ENCODE measurements around the gene GRAMD4. TPM values are rescaled to one million over a fixed set of nuclear protein-coding genes. Genes with fewer than 3 reads are reported as not detected.

Gene GRAMD4
- total RNA-seq, 1 experiment from 2014 or later, result 25.3 TPM

DNA sequence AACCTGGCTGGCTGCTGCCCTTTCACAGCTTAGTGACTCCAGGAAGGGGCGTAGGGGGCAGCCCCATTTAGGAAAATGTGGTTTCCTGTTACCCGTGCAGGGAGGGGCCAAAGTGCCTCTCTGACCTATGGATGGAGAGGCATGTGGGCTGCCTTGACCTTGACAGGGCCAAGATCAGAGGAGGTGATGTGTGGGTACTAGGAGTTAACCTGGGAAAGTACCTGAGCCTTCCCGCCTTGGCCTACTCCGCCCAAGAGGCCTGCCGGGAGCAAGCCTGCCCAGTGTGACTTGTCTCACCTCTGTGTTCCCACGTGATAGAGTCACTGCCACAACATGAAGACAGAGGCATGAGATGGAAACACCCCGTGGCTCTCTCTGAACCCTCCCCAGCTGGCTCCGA lies 33.4 kb downstream of the GRAMD4 start:
- intact Hi-C loops (cut with micrococcal nuclease), result no loop called here
- Histone ChIP-seq H3K9me2 (replicated peaks; ENCODE audit: low read length) (no peaks in the 10 kb centered on the region), H2AFZ (ENCODE audit: low read length) (no peak overlapping the region), H3K36me3 (ENCODE audit: low read depth, low read length) (no peaks in the 10 kb centered on the region), H3F3A (ENCODE audit: low read length, unreplicated experiment) (no peaks in the 10 kb centered on the region), H4K20me1 (ENCODE audit: low read length) (no peaks in the 10 kb centered on the region), H3K79me2 (ENCODE audit: low read length) (no peaks in the 10 kb centered on the region), H3K4me2 (ENCODE audit: low read length) (no peak overlapping the region), H3K9ac (ENCODE audit: low read length) (no peak overlapping the region), H3K4me1 (ENCODE audit: insufficient read depth, low read length) (peaks cover 22% of the 10 kb centered on the region), H3K27ac (ENCODE audit: low read length) (no peak overlapping the region), H3K4me3 (ENCODE audit: low read length) (no peak overlapping the region), H3K27me3 (ENCODE audit: low read length) (no peaks in the 10 kb centered on the region), H3K9me3 (ENCODE audit: low read length) (no peaks in the 10 kb centered on the region)
- no TSS peak for BruUV-seq (replicated peaks)
- CTCF ChIA-PET, result no interaction called here
- DNase-seq, result no peak
- POLR2A ChIA-PET (ENCODE audit: unreplicated experiment), result no interaction called here
- TF ChIP-seq EZH2 (IDR thresholded peaks at IDR 0.05; ENCODE audit: low read length, unreplicated experiment) (no peak), EZH2phosphoT487 (IDR thresholded peaks at IDR 0.05; ENCODE audit: borderline replicate concordance, low read length) (no peak)
- TF ChIP-seq, protein P1, sequence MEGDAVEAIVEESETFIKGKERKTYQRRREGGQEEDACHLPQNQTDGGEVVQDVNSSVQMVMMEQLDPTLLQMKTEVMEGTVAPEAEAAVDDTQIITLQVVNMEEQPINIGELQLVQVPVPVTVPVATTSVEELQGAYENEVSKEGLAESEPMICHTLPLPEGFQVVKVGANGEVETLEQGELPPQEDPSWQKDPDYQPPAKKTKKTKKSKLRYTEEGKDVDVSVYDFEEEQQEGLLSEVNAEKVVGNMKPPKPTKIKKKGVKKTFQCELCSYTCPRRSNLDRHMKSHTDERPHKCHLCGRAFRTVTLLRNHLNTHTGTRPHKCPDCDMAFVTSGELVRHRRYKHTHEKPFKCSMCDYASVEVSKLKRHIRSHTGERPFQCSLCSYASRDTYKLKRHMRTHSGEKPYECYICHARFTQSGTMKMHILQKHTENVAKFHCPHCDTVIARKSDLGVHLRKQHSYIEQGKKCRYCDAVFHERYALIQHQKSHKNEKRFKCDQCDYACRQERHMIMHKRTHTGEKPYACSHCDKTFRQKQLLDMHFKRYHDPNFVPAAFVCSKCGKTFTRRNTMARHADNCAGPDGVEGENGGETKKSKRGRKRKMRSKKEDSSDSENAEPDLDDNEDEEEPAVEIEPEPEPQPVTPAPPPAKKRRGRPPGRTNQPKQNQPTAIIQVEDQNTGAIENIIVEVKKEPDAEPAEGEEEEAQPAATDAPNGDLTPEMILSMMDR (conservative IDR thresholded peaks at IDR 0.05; ENCODE audit: low read depth, low read length), result no peak
- ATAC-seq, result no peak

DNA sequence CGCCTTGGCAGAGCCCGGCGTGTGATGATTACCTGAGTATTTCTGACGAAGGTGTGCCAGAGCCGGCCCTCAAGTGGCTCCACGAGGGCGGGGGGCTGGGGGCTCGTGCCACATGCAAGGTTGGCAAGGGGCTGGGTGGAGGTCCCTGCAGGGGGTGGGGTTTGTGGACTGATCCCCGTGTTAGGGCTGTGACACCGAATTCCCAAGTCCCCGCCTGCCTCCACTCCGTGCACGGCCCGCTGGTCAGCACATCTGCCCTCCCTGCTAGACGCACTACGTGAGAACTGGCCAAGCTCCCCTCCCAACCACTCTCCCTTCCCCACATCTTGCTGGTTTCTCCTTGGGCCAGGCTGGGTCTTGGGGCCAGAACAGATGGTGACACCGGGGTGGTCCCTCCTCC lies 34.2 kb downstream of the GRAMD4 start:
- no peak overlapping the region for H3K4me3 ChIP-seq (ENCODE audit: low read length)
- DNase-seq (no peak), ATAC-seq (no peak)
- no peak overlapping the region for H3K27ac ChIP-seq (ENCODE audit: low read length)
- TF ChIP-seq EZH2phosphoT487 (IDR thresholded peaks at IDR 0.05; ENCODE audit: borderline replicate concordance, low read length), result no peak
- TF ChIP-seq EZH2 (IDR thresholded peaks at IDR 0.05; ENCODE audit: low read length, unreplicated experiment), result no peak
- TF ChIP-seq, protein P1 (conservative IDR thresholded peaks at IDR 0.05; ENCODE audit: low read depth, low read length), result no peak
- ChIA-PET POLR2A (ENCODE audit: unreplicated experiment) (no interaction called here), CTCF (no interaction called here)
- no peaks in the 10 kb centered on the region for H3K9me3 ChIP-seq (ENCODE audit: low read length)
- no peaks in the 10 kb centered on the region for H3F3A ChIP-seq (ENCODE audit: low read length, unreplicated experiment)
- no peaks in the 10 kb centered on the region for H3K27me3 ChIP-seq (ENCODE audit: low read length)
- no peak overlapping the region for H3K9ac ChIP-seq (ENCODE audit: low read length)
- H3K4me2 ChIP-seq (ENCODE audit: low read length), result no peak overlapping the region
- peaks cover 19% of the 10 kb centered on the region for H3K4me1 ChIP-seq (ENCODE audit: insufficient read depth, low read length)
- BruUV-seq (replicated peaks), result no TSS peak
- no peaks in the 10 kb centered on the region for H4K20me1 ChIP-seq (ENCODE audit: low read length)
- H3K79me2 ChIP-seq (ENCODE audit: low read length), result no peaks in the 10 kb centered on the region
- H2AFZ ChIP-seq (ENCODE audit: low read length), result no peak overlapping the region
- intact Hi-C loops (cut with micrococcal nuclease), result no loop called here
- H3K9me2 ChIP-seq (replicated peaks; ENCODE audit: low read length), result no peaks in the 10 kb centered on the region
- no peaks in the 10 kb centered on the region for H3K36me3 ChIP-seq (ENCODE audit: low read depth, low read length)

DNA sequence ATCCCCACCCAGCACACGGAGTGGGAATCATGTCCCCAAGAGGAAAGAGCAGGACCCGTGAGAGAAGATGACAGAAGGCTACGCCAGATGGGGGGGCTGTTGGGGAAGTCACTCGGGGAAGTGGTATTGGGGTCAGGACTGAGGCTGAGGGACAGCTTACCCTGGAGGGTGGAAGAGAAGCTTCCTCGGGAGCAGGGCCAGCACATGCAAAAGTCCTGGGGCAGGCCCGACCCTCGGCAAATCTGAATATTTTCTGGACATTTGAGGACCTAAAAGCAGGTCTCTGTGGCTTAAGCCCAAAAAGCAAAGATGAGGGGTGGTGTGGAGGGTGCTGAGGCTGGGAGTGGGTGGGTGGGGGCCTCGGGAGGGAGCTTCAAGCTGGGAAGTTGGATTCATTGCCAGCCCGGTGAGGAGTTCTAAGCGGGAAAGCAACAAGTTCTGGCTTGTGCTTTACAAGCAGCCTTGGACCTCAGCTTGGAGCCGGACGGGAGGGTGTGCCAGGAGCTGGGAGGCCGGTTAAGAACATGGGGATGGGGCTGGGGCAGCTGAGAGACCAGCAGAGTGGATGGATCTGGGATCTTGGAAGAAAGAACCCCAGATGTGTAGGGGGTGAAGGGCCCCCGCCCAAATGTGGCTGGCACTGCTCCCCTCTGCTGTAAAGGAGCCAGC lies 34.9 kb downstream of the GRAMD4 start:
- ChIA-PET CTCF (no interaction called here), POLR2A (ENCODE audit: unreplicated experiment) (no interaction called here)
- Histone ChIP-seq H2AFZ (ENCODE audit: low read length) (no peak overlapping the region), H3K4me3 (ENCODE audit: low read length) (no peak overlapping the region), H3K79me2 (ENCODE audit: low read length) (no peaks in the 10 kb centered on the region), H3K4me2 (ENCODE audit: low read length) (no peak overlapping the region), H3K27ac (ENCODE audit: low read length) (no peak overlapping the region), H3F3A (ENCODE audit: low read length, unreplicated experiment) (no peaks in the 10 kb centered on the region), H3K4me1 (ENCODE audit: insufficient read depth, low read length) (peaks cover 15% of the 10 kb centered on the region; the same call in 1 of the 2 replicates), H3K27me3 (ENCODE audit: low read length) (no peaks in the 10 kb centered on the region), H4K20me1 (ENCODE audit: low read length) (no peaks in the 10 kb centered on the region), H3K36me3 (ENCODE audit: low read depth, low read length) (no peaks in the 10 kb centered on the region), H3K9me3 (ENCODE audit: low read length) (no peaks in the 10 kb centered on the region), H3K9ac (ENCODE audit: low read length) (no peak overlapping the region), H3K9me2 (replicated peaks; ENCODE audit: low read length) (no peaks in the 10 kb centered on the region)
- BruUV-seq (replicated peaks), result no TSS peak
- intact Hi-C loops (cut with micrococcal nuclease), result loop anchor here (5.0 kb wide), 1 partner anchor 93 kb away; no protein-coding TSS in a partner anchor
- no peak for TF ChIP-seq EZH2phosphoT487 (IDR thresholded peaks at IDR 0.05; ENCODE audit: borderline replicate concordance, low read length)
- TF ChIP-seq, protein P1 (conservative IDR thresholded peaks at IDR 0.05; ENCODE audit: low read depth, low read length), result no peak
- TF ChIP-seq EZH2 (IDR thresholded peaks at IDR 0.05; ENCODE audit: low read length, unreplicated experiment), result no peak
- ATAC-seq (no peak), DNase-seq (no peak)
